GM19372 (cell line): Measurements from ENCODE around the gene COPS8.

Experiments used
- ATAC-seq: cut with Tn5 transposase; IDR thresholded peaks from one replicate; pipeline ENCODE4 v1.9.1; 2021; ENCODE audit warnings: mild to moderate bottlenecking, low read depth, moderate library complexity; ENCODE audit not compliant: unreplicated experiment

COPS8 gene

DNA sequence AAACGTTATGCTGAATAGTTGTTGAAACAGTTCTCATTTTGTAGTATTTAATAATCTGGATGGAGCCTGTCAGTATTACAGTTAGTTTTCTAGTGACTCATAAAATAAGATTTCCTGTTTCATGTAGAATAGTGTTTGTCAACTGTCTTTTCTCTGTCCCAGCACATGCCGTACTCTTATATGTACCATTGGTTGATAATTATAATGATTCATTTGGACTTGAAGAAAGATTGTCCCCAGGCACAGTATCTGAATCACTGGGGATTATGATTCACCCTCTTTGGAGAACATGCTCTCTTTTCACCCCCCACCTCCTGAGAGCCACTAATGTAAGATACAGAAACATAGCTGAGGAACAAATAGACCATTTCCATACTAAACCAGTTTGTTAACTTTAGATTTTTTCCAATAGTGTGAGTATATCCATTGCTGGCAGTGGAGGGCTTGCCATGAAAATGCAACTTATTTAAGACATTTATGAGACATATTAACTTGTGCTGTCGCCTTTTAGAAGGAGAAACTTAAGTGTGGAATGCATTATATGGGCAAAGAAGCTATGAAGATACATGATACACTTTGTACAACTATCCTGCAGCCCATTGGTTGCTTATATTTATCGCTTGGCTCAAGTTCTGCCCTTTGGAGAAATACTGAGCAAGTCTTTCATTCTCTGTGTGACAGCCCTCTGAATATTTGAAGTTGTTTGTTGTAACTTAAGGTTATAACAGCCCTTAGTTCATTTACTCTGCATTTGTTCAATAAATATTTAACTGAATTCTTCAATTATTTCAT, 12.4 kb downstream of the COPS8 start:
- ATAC-seq = no peak

DNA sequence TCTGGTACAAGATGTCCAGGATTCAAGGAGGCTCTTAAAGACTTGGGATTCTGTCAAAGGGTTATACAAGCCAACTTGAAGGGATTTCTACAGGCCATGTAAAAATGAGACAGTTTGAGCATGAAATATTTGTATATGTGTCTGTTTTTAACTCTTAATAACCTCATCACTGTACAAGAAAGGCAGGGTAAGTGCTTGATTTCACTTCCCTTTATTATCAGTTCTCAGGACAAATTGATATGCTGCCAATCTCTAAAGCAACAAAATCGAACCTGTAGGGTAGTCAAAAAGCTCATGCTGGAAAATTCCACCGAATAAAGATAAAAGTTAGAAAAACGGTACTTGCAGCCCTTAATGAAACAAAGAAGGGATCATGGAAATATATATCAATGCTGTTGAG, 14.1 kb downstream of the COPS8 start:
- ATAC-seq = no peak

GRCh38 chr2:237101118-237101979, 15.7 kb downstream of the COPS8 start:
- no peak for ATAC-seq

DNA sequence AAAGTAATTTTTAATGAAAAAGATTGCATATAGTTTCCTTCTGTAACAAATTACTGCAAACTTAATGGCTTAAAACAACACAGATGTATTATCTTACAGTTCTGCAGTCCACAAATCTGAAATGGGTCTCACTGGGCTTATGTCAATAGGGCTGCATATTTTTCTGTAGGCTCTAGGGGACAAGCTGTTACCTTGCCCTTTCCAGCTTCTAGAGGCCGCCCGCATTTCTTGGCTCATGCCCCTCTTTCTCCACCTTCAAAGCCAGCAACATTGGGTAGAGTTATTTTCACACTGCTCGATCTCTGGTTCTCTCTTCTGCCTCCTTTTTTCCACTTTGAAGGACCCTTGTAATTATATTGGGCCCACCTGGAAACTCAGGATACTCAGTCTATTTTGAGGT, 16.7 kb downstream of the COPS8 start:
- ATAC-seq = no peak

GRCh38 chr2:237109421-237109934, 23.8 kb downstream of the COPS8 start:
- no peak for ATAC-seq

DNA sequence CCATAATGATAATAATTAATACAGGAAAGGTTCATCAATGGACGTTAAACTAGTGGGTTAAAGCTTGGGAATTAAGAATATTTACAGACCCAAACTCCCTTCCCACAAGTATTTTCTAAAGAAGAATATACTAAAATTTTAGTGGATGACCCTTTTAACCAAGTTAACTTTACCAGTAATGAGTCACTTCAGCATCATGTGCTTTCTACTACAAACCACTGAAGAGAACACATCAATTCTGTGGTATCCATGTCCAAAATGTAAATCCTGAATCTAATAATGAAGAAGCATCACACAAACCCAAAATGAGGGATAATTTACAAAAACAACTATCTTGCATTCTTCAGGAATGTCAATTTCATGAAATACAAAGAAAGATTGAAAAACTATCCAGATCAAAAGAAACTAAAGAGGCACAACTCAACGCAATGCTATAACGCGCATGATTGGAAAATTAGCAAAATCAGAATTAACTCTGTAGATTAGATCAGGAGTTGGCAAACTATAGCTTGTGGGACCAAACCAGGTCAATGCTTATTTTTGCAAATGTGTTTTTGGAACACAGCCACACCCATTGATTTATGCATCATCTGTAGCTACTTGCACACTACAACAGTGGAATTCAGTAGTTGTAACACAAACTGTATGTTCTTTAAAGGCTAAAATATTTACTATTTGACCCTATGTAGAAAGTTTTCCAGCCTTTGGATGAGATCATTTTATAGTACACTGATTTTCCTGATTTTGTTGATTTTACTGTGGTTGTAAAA, 27.5 kb downstream of the COPS8 start:
- ATAC-seq = no peak

DNA sequence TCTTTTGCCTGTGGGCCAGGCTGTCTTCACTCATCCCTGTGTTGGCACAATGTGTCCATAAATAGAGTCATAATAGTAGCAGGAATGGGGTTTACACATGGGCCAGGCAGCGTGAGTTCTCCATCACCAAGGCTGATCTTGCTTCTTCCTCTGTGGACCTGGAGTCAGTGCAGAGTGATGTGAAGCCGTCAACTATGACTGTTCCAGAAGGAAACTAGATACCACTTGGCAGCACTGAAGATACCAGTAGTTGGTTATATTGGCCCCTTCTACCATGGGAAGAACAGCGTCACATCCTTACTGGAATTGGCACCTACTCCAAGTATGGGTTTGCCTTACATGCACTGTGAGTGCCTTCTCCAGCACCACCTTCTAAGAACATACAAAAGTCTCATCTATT, 30.2 kb downstream of the COPS8 start:
- no peak for ATAC-seq

GRCh38 chr2:237116431-237116830, 30.7 kb downstream of the COPS8 start:
- no peak for ATAC-seq

GRCh38 chr2:237118025-237118424, 32.3 kb downstream of the COPS8 start:
- ATAC-seq = no peak

- no peak for ATAC-seq
Measured at GRCh38 chr2:237118561-237119155, 33.0 kb downstream of the COPS8 start.

GRCh38 chr2:237120916-237121315, 35.2 kb downstream of the COPS8 start:
- no peak for ATAC-seq

GRCh38 chr2:237121321-237121720, 35.6 kb downstream of the COPS8 start:
- ATAC-seq = no peak

DNA sequence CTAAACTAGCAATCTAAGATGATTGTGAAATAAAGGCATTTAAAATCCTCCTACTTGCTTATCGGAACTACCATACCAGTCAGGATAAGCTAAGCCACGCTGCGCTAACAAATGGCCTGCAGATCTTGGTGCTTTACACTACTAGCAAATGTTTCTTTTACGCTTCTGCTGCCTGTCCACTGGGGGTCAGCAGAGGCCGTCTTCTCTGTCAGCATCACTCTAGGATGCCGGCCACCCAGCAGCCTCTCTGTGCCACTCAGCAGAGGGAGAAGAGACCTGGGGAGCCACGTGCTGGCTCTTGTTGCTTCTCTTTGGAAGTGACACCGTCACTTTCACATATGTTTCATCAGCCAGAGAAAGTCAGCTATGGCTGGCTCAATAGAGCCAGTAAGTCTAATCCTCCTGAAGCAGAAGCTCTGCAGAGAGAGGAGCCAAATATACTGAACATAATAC, 36.6 kb downstream of the COPS8 start:
- no peak for ATAC-seq

GRCh38 chr2:237124820-237125219, 39.1 kb downstream of the COPS8 start:
- ATAC-seq = no peak

GRCh38 chr2:237125967-237126366, 40.3 kb downstream of the COPS8 start:
- ATAC-seq = no peak

DNA sequence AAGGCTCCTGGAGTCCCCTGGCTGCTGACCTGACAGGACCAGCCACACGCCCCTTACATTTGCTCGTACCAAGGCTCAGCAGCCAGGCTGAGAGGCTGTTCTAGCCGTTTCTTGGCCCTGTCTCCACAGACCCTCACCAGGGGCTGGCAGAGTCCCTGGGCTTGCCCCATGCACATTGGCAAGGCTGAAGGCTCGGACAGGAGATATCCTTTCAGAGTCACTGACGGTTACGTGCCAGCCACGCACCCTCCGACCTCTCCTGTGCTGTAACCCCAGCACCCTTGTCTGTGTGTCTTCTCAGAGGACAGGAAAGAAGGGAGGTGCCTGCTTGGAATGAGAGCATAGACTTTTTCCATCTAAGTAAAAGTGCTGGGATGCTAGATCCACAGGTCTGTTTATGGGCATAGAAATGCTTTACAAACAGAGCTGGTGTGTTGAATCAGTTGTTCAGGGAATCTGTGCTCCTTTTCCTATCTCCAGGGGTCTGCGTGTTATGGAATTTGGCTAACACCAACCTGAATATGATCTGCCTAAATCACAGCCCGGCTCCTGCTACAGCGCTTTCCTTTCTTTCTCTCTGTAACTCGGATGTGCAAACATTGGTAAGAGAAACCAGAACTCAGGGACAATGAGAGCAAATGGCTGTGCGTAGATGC, 41.0 kb downstream of the COPS8 start:
- ATAC-seq = no peak

DNA sequence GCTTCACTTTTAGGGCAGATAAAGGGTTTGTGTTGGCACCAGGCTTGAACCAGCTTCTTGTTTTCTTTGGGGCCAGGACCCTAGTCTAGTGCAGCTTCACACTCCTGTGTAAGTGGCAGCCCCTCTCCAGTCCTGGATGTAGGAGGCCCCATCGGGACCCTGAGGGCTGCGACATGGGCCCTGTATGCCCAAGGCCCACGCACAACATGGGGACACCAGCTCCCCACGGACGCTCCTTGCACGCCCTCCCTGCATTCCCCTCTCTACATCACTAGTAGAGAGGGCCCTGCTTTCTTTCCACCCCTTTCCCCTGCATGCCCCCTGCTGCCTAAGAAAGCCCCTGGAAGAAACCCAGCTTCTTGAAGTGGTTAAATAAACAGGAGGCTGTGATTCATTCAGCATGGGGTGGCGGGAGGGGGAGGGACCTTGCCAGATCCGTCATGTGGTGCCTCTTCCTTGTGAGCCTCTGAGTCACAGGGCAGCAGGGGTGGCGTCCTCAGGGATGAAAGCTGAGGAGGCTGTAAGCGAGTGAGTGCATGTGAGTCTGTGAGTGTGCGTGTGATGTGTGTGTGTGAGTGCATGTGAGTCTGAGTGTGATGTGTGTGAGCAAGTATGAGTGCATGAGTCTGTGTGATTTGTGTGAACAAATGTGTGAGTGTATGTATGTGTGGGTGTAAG, 42.5 kb downstream of the COPS8 start:
- no peak for ATAC-seq

GRCh38 chr2:237128845-237129592, 43.3 kb downstream of the COPS8 start:
- ATAC-seq = no peak
